ENCODE measurements around the gene TMCC1. TPM values are rescaled to one million over a fixed set of nuclear protein-coding genes. Genes with fewer than 3 reads are reported as not detected.
A peak's percentile ranks its signal among the peaks of the same experiment; 100 is the strongest.

TMCC1 gene
- total and polyA plus RNA-seq, 2 experiments from 2014 or later, result 12.3 to 26.9 TPM

GRCh38 chr3:129747992-129748391 lies 145.5 kb downstream of the TMCC1 start:
- no peaks in the 10 kb centered on the region for H3K27me3 ChIP-seq
- H3K36me3 ChIP-seq, result no peaks in the 10 kb centered on the region
- no peak for TF ChIP-seq CTCF (IDR thresholded peaks at IDR 0.05; ENCODE audit: low read depth, low read length)
- no peak overlapping the region for H3K27ac ChIP-seq
- no peaks in the 10 kb centered on the region for H3K9me3 ChIP-seq (ENCODE audit: low read depth)
- H3K4me1 ChIP-seq (ENCODE audit: low read depth), result peaks cover 9% of the 10 kb centered on the region
- no peak for DNase-seq (ENCODE audit: low read depth in 1 of 2, low spot score in 1 of 2)
- H3K4me3 ChIP-seq, result no peak overlapping the region

GRCh38 chr3:129747136-129747535 lies 146.4 kb downstream of the TMCC1 start:
- TF ChIP-seq CTCF (IDR thresholded peaks at IDR 0.05; ENCODE audit: low read depth, low read length), result no peak
- H3K9me3 ChIP-seq (ENCODE audit: low read depth), result no peaks in the 10 kb centered on the region
- peaks cover 9% of the 10 kb centered on the region for H3K4me1 ChIP-seq (ENCODE audit: low read depth)
- H3K4me3 ChIP-seq, result no peak overlapping the region
- DNase-seq (ENCODE audit: low read depth in 1 of 2, low spot score in 1 of 2), result no peak
- no peaks in the 10 kb centered on the region for H3K27me3 ChIP-seq
- H3K36me3 ChIP-seq, result no peaks in the 10 kb centered on the region
- no peak overlapping the region for H3K27ac ChIP-seq

- DNase-seq (ENCODE audit: low read depth in 1 of 2, low spot score in 1 of 2), result peak in 1 of 2 donors; percentile 19
- Histone ChIP-seq H3K27me3 (no peaks in the 10 kb centered on the region), H3K4me1 (ENCODE audit: low read depth) (peaks cover 9% of the 10 kb centered on the region), H3K9me3 (ENCODE audit: low read depth) (no peaks in the 10 kb centered on the region), H3K27ac (no peak overlapping the region), H3K4me3 (no peak overlapping the region), H3K36me3 (no peaks in the 10 kb centered on the region)
- TF ChIP-seq CTCF (IDR thresholded peaks at IDR 0.05; ENCODE audit: low read depth, low read length), result no peak
Measured at GRCh38 chr3:129746629-129747028, 146.9 kb downstream of the TMCC1 start.

- Histone ChIP-seq H3K27me3 (no peaks in the 10 kb centered on the region), H3K9me3 (ENCODE audit: low read depth) (no peaks in the 10 kb centered on the region), H3K4me1 (ENCODE audit: low read depth) (peaks cover 9% of the 10 kb centered on the region), H3K4me3 (no peak overlapping the region), H3K27ac (peak overlapping the region; percentile 61), H3K36me3 (no peaks in the 10 kb centered on the region)
- DNase-seq (ENCODE audit: low read depth in 1 of 2, low spot score in 1 of 2), result peak; percentile 42 to 76
- no peak for TF ChIP-seq CTCF (IDR thresholded peaks at IDR 0.05; ENCODE audit: low read depth, low read length)
Measured at GRCh38 chr3:129745253-129745652, 148.3 kb downstream of the TMCC1 start.

- Histone ChIP-seq H3K36me3 (no peaks in the 10 kb centered on the region), H3K4me3 (no peak overlapping the region), H3K4me1 (ENCODE audit: low read depth) (peaks cover 4% of the 10 kb centered on the region), H3K27me3 (no peaks in the 10 kb centered on the region), H3K27ac (no peak overlapping the region), H3K9me3 (ENCODE audit: low read depth) (no peaks in the 10 kb centered on the region)
- no peak for TF ChIP-seq CTCF (IDR thresholded peaks at IDR 0.05; ENCODE audit: low read depth, low read length)
- DNase-seq (ENCODE audit: low read depth in 1 of 2, low spot score in 1 of 2), result no peak
Measured at GRCh38 chr3:129741794-129742193, 151.7 kb downstream of the TMCC1 start.

GRCh38 chr3:129740090-129740489 lies 153.4 kb downstream of the TMCC1 start:
- H3K27ac ChIP-seq, result no peak overlapping the region
- H3K27me3 ChIP-seq, result no peaks in the 10 kb centered on the region
- H3K4me3 ChIP-seq, result no peak overlapping the region
- DNase-seq (ENCODE audit: low read depth in 1 of 2, low spot score in 1 of 2), result no peak
- H3K4me1 ChIP-seq (ENCODE audit: low read depth), result no peaks in the 10 kb centered on the region
- no peaks in the 10 kb centered on the region for H3K36me3 ChIP-seq
- TF ChIP-seq CTCF (IDR thresholded peaks at IDR 0.05; ENCODE audit: low read depth, low read length), result no peak
- no peaks in the 10 kb centered on the region for H3K9me3 ChIP-seq (ENCODE audit: low read depth)
